ENCODE results near the gene TXNDC8.

DNA sequence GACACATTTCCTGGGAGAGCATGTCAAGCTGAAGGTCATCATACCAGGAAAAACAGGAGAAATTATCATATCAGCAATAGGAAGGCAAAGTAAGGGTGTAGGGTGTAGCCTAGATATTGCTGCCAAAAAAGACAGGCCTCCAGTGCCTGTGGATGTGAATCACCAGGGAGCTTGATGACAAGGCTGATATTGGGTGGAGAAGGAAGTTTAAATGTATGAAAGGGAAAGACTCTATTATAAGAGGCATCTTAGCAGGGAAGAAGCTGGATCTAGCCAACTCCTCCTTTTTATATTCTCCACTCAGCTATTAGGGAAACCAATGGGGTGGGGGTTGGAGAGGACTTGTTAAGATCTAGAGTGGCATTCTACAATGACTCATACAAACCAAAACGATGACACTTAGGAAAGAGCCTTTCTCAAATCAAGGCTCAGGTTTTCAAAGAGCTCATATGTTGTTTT is 13.4 kb upstream of the TXNDC8 start:
- TF ChIP-seq, protein P1, sequence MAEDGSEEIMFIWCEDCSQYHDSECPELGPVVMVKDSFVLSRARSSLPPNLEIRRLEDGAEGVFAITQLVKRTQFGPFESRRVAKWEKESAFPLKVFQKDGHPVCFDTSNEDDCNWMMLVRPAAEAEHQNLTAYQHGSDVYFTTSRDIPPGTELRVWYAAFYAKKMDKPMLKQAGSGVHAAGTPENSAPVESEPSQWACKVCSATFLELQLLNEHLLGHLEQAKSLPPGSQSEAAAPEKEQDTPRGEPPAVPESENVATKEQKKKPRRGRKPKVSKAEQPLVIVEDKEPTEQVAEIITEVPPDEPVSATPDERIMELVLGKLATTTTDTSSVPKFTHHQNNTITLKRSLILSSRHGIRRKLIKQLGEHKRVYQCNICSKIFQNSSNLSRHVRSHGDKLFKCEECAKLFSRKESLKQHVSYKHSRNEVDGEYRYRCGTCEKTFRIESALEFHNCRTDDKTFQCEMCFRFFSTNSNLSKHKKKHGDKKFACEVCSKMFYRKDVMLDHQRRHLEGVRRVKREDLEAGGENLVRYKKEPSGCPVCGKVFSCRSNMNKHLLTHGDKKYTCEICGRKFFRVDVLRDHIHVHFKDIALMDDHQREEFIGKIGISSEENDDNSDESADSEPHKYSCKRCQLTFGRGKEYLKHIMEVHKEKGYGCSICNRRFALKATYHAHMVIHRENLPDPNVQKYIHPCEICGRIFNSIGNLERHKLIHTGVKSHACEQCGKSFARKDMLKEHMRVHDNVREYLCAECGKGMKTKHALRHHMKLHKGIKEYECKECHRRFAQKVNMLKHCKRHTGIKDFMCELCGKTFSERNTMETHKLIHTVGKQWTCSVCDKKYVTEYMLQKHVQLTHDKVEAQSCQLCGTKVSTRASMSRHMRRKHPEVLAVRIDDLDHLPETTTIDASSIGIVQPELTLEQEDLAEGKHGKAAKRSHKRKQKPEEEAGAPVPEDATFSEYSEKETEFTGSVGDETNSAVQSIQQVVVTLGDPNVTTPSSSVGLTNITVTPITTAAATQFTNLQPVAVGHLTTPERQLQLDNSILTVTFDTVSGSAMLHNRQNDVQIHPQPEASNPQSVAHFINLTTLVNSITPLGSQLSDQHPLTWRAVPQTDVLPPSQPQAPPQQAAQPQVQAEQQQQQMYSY (CRISPR knock-in tag; IDR thresholded peaks at IDR 0.05), result no peak
- TF ChIP-seq NR2C2 (CRISPR knock-in tag; IDR thresholded peaks at IDR 0.05), result no peak
- TF ChIP-seq, protein P2, sequence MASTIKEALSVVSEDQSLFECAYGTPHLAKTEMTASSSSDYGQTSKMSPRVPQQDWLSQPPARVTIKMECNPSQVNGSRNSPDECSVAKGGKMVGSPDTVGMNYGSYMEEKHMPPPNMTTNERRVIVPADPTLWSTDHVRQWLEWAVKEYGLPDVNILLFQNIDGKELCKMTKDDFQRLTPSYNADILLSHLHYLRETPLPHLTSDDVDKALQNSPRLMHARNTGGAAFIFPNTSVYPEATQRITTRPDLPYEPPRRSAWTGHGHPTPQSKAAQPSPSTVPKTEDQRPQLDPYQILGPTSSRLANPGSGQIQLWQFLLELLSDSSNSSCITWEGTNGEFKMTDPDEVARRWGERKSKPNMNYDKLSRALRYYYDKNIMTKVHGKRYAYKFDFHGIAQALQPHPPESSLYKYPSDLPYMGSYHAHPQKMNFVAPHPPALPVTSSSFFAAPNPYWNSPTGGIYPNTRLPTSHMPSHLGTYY (CRISPR knock-in tag; IDR thresholded peaks at IDR 0.05), result no peak
- TF ChIP-seq TEAD4 (CRISPR knock-in tag; IDR thresholded peaks at IDR 0.05), result no peak
- TF ChIP-seq, protein P3, sequence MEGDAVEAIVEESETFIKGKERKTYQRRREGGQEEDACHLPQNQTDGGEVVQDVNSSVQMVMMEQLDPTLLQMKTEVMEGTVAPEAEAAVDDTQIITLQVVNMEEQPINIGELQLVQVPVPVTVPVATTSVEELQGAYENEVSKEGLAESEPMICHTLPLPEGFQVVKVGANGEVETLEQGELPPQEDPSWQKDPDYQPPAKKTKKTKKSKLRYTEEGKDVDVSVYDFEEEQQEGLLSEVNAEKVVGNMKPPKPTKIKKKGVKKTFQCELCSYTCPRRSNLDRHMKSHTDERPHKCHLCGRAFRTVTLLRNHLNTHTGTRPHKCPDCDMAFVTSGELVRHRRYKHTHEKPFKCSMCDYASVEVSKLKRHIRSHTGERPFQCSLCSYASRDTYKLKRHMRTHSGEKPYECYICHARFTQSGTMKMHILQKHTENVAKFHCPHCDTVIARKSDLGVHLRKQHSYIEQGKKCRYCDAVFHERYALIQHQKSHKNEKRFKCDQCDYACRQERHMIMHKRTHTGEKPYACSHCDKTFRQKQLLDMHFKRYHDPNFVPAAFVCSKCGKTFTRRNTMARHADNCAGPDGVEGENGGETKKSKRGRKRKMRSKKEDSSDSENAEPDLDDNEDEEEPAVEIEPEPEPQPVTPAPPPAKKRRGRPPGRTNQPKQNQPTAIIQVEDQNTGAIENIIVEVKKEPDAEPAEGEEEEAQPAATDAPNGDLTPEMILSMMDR (IDR thresholded peaks at IDR 0.05), result no peak
- TF ChIP-seq, protein P4, sequence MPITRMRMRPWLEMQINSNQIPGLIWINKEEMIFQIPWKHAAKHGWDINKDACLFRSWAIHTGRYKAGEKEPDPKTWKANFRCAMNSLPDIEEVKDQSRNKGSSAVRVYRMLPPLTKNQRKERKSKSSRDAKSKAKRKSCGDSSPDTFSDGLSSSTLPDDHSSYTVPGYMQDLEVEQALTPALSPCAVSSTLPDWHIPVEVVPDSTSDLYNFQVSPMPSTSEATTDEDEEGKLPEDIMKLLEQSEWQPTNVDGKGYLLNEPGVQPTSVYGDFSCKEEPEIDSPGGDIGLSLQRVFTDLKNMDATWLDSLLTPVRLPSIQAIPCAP (CRISPR knock-in tag; IDR thresholded peaks at IDR 0.05), result no peak
- TF ChIP-seq ELF4 (CRISPR knock-in tag; IDR thresholded peaks at IDR 0.05; ENCODE audit: low read depth), result no peak
- no peak for TF ChIP-seq RORB (CRISPR knock-in tag; IDR thresholded peaks at IDR 0.05)
- TF ChIP-seq, protein P5, sequence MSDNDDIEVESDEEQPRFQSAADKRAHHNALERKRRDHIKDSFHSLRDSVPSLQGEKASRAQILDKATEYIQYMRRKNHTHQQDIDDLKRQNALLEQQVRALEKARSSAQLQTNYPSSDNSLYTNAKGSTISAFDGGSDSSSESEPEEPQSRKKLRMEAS (CRISPR knock-in tag; IDR thresholded peaks at IDR 0.05), result no peak
- TF ChIP-seq ETV6 (CRISPR knock-in tag; IDR thresholded peaks at IDR 0.05), result no peak
- TF ChIP-seq, protein P6, sequence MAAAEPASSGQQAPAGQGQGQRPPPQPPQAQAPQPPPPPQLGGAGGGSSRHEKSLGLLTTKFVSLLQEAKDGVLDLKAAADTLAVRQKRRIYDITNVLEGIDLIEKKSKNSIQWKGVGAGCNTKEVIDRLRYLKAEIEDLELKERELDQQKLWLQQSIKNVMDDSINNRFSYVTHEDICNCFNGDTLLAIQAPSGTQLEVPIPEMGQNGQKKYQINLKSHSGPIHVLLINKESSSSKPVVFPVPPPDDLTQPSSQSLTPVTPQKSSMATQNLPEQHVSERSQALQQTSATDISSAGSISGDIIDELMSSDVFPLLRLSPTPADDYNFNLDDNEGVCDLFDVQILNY (CRISPR knock-in tag; IDR thresholded peaks at IDR 0.05), result no peak
- no peak for TF ChIP-seq JUN (CRISPR knock-in tag; IDR thresholded peaks at IDR 0.05)
- TF ChIP-seq FOXP1 (CRISPR knock-in tag; IDR thresholded peaks at IDR 0.05; ENCODE audit: borderline replicate concordance), result no peak
- TF ChIP-seq ZNF138 (CRISPR knock-in tag; conservative IDR thresholded peaks at IDR 0.05), result no peak
